22Rv1 (cell line): Measurements from ENCODE around the gene IPO13.

ENCODE experiments used
- H3K27ac ChIP-seq: fragments of 450-650 bp; 2 replicates; pipeline ENCODE4 v1.5.1; 2017
- ZFX ChIP-seq: fragments of 450-650 bp; IDR thresholded peaks from 2 replicates; pipeline ENCODE4 v1.6.1; 2017; ENCODE audit warnings: antibody characterized with exemption, borderline replicate concordance
- TF ChIP-seq, protein P1 (sequence below): fragments of 450-650 bp; IDR thresholded peaks from 2 replicates; pipeline ENCODE4 v1.5.1; 2017; ENCODE audit warnings: mild to moderate bottlenecking

The IPO13 gene

DNA sequence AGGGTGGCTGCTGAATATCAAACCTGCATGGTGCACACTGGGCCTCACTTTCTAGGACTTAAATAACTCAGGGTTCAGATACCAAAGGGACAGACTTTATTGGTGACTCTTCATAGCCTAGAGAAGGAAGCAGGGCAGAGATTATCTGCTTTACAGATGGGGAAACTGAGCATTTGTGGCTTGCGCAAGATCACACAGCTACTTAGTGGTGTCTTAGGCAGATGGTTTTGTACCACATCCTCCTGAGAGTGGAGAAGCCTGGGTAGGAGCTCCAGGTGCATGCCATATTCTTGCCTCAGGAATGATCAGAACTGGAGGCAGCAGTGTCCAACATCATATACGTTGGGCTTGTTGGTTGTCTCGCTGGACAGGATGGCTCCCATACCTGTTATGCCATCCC lies 16.3 kb downstream of the IPO13 start:
- no peak overlapping the region for H3K27ac ChIP-seq
- TF ChIP-seq ZFX, result no peak
- TF ChIP-seq, protein P1, sequence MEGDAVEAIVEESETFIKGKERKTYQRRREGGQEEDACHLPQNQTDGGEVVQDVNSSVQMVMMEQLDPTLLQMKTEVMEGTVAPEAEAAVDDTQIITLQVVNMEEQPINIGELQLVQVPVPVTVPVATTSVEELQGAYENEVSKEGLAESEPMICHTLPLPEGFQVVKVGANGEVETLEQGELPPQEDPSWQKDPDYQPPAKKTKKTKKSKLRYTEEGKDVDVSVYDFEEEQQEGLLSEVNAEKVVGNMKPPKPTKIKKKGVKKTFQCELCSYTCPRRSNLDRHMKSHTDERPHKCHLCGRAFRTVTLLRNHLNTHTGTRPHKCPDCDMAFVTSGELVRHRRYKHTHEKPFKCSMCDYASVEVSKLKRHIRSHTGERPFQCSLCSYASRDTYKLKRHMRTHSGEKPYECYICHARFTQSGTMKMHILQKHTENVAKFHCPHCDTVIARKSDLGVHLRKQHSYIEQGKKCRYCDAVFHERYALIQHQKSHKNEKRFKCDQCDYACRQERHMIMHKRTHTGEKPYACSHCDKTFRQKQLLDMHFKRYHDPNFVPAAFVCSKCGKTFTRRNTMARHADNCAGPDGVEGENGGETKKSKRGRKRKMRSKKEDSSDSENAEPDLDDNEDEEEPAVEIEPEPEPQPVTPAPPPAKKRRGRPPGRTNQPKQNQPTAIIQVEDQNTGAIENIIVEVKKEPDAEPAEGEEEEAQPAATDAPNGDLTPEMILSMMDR, result no peak

DNA sequence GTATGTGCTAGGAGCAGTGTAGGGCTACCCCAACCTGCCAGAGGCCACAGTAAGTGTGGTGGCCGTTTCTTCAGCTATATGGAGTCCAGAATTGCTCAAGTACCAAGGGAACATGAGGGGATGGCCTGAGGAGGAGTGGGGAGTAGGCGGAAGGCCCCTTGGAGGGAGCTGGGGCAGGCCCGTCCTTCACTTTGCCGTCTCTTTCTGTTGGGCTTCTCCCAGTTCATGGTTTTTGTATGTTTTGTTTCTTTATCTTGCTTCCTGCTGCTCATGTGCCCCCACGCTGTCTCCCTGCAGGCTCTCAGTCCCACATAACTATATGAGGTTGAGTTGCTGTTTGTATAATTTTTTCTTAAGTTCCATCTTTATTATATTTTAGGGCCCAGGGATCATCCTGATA lies 17.1 kb downstream of the IPO13 start:
- no peak for TF ChIP-seq ZFX
- TF ChIP-seq, protein P1, result no peak
- no peak overlapping the region for H3K27ac ChIP-seq

DNA sequence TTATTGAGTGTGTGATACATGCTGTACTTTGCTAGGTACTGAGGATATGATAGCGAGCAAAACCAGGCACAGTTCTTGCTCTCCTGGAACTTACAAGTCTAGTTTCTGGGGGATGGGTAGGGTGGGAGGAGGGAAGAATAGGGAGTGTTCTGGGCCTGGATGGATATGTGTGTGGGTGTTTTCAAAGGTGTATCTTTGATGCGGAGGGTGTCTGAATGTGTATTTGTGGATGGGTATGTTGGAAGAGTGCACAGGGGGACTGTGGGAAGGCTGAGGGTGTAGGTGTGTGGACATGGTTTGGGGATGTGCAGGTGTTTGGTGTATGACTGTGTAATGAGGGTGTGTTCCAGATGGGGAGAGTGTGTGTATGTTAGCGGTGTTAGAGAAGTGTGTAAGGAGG lies 18.6 kb downstream of the IPO13 start:
- no peak overlapping the region for H3K27ac ChIP-seq
- no peak for TF ChIP-seq ZFX
- TF ChIP-seq, protein P1, result no peak

DNA sequence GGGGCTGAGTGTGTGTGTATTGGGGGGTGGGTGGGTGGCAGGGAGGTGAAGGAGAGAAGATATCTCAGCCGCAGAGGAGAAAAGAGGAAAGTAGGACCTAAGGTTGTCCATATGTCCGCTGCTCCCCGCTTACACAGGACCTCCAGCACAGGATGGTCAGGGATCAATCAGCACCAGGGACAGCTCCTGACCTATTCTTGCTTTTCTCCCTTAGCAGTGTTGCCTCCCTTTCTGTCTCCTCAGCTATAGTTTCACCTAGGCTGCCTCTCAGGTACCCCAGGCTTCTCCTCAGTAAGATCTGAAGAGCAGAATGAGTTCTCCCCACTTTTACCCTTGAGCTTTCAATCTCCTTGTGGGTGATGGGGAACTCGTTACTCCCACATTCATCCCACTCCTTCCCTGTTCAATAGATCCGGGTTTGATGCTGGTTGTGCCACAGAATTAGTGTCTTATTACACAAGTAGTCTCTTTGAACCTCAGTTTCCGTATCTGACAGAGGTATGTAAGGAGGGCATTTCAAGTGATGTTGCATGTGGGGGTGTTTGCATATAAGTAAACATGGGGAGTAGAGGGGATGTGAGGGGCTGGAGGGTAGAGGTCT lies 21.7 kb downstream of the IPO13 start:
- TF ChIP-seq, protein P1, result no peak
- TF ChIP-seq ZFX, result no peak
- no peak overlapping the region for H3K27ac ChIP-seq

DNA sequence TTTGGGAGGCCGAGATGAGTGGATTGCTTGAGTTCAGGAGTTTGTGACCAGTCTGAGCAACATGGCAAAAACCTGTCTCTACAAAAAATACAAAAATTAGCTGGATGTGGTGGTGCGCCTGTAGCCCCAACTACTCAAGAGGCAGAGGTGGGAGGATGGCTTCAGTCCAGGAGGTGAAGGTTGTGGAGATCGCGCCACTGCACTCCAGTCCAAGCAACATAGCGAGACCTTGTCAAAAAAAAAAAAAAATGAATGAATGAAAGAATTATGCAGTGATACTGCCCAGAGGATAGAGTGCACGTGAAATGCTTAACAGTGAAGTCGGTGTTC lies 22.6 kb downstream of the IPO13 start:
- peak overlapping the region; percentile 30; the same call in 1 of the 2 replicates for H3K27ac ChIP-seq
- TF ChIP-seq, protein P1, result no peak
- TF ChIP-seq ZFX, result no peak

DNA sequence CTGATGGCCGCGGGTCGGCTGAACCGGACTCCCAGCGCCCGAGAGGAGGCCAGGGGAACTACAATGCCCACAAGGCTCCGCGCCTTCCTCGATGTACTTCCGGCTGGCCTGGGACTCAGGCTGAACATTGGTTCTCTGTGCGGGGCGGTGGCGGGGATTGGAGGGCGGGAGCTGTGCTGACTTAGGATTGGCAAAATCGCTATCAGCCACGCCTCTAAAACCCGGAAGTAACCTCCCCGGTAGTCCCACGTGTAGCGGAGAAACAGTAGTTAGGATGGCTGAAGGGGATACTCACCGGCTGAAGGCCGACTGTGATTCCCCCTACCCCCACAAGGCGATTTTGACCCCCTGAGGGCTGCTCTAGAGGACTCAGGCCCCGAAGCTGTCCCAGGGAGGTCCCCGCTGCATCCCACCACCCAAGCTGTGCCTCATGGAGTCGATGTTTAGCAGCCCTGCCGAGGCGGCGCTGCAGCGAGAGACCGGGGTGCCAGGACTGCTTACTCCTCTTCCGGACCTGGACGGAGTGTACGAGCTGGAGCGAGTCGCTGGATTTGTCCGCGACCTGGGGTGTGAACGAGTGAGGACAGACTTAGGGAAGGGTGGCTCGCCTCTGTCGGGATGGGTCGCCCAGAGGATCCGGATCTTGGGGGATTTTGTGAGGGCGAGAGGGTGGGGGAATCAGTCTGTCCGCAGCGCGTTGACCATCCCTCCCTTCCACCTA lies 23.2 kb downstream of the IPO13 start, which contains the start of gene DPH2:
TSS of gene DPH2 (plus strand) at position 265 of the 721 bp plus-strand sequence. CDS start at position 431, 166 bp downstream.
- TF ChIP-seq, protein P1, result 0 out of 2 replicates have a peak, but pooled peaks have one; percentile 10
- no peak for TF ChIP-seq ZFX
- H3K27ac ChIP-seq, result peak within 1 kb of the TSS; percentile 30; the same call in 1 of the 2 replicates

DNA sequence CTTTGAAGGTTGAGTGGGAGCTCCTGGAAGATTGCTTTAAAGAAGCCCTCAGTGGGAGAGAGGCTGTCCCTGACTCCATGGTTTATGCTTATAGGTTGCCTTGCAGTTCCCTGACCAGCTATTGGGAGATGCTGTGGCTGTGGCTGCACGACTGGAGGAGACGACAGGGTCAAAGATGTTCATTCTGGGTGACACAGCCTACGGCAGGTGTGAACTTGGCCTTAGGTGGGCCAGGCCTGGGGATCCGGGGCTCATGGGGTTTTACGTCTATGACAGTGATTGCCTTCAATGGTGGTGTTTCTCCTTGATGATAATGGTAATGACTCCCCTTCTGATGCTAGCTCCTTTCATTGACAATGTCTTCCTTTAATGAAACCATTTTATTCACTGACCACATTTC lies 23.8 kb downstream of the IPO13 start:
- peak overlapping the region; percentile 30; the same call in 1 of the 2 replicates for H3K27ac ChIP-seq
- TF ChIP-seq, protein P1, result no peak
